Keratinocyte (primary cell): Measurements from ENCODE around the gene TTLL6. TPM values are rescaled to one million over a fixed set of nuclear protein-coding genes. Genes with fewer than 3 reads are reported as not detected.

Source experiments
- DNase-seq: peaks from one replicate; pipeline ENCODE4 v3.0.0-alpha.2; 2011; ENCODE audit warnings: low read depth, missing footprints, low spot score
- FAIRE-seq: peaks from 2 replicates; lab custom pipeline; 2011; peaks lifted over from hg19 to GRCh38; lab: Jason Lieb, UNC
- H2AFZ ChIP-seq: 2 replicates; pipeline ENCODE4 v1.6.0; 2012; ENCODE audit warnings: low read length, control low read depth, inconsistent platforms; ENCODE audit not compliant: control insufficient read depth
- H3K27ac ChIP-seq: 2 replicates; pipeline ENCODE4 v1.5.1; 2011; ENCODE audit warnings: low read length; ENCODE audit not compliant: control insufficient read depth, insufficient read depth
- H3K27me3 ChIP-seq: 3 replicates; pipeline ENCODE4 v1.6.0; 2011; ENCODE audit warnings: low read length; ENCODE audit not compliant: control insufficient read depth, insufficient read depth; ENCODE audit errors: extremely low read depth
- H3K36me3 ChIP-seq, 2 experiments: 2 replicates in 1 of 2; 3 replicates in 1 of 2; pipeline ENCODE4 v1.5.1; 2011; ENCODE audit warnings: low read length in 2 of 2, mild to moderate bottlenecking in 1 of 2; ENCODE audit not compliant: control insufficient read depth in 2 of 2, insufficient read depth in 2 of 2; ENCODE audit errors: extremely low read depth in 1 of 2
- H3K4me1 ChIP-seq: 3 replicates; pipeline ENCODE4 v1.5.1; 2011; ENCODE audit warnings: low read length; ENCODE audit not compliant: control insufficient read depth, insufficient read depth; ENCODE audit errors: extremely low read depth
- H3K4me2 ChIP-seq: 3 replicates; pipeline ENCODE4 v1.6.0; 2011; ENCODE audit warnings: low read depth, low read length; ENCODE audit not compliant: control insufficient read depth, insufficient read depth; ENCODE audit errors: extremely low read depth
- H3K4me3 ChIP-seq, 3 experiments: fragments of 200-600 bp in 1 of 3; sonication (generic) in 1 of 3; 2 replicates in 2 of 3; 3 replicates in 1 of 3; pipeline ENCODE4 v1.5.1; 2011 to 2016; ENCODE audit warnings: low read length in 3 of 3, mild to moderate bottlenecking in 3 of 3, control low read depth in 2 of 3, inconsistent platforms in 1 of 3, low read depth in 1 of 3, mixed read lengths in 1 of 3, mixed run types in 1 of 3, moderate library complexity in 1 of 3; ENCODE audit not compliant: control insufficient read depth in 2 of 3, insufficient read depth in 2 of 3; ENCODE audit errors: extremely low read depth in 1 of 3
- H3K79me2 ChIP-seq: 2 replicates; pipeline ENCODE4 v1.6.0; 2012; ENCODE audit warnings: low read length; ENCODE audit not compliant: control insufficient read depth, insufficient read depth
- H3K9ac ChIP-seq: 3 replicates; pipeline ENCODE4 v1.6.0; 2011; ENCODE audit warnings: low read length; ENCODE audit not compliant: control insufficient read depth, insufficient read depth; ENCODE audit errors: extremely low read depth
- H3K9me1 ChIP-seq: 3 replicates; pipeline ENCODE4 v1.6.0; 2011; ENCODE audit warnings: low read length; ENCODE audit not compliant: control insufficient read depth, insufficient read depth; ENCODE audit errors: extremely low read depth
- H3K9me3 ChIP-seq: 2 replicates; pipeline ENCODE4 v1.5.1; 2012; ENCODE audit warnings: low read depth, low read length; ENCODE audit not compliant: control insufficient read depth
- H4K20me1 ChIP-seq: 3 replicates; pipeline ENCODE4 v1.6.0; 2011; ENCODE audit warnings: low read length; ENCODE audit not compliant: control insufficient read depth, insufficient read depth; ENCODE audit errors: extremely low read depth
- CTCF ChIP-seq, 3 experiments: IDR thresholded peaks in 1 of 3; conservative IDR thresholded peaks in 1 of 3; optimal IDR thresholded peaks in 1 of 3; 2 replicates in 2 of 3; 3 replicates in 1 of 3; pipeline versions ENCODE3 to v1.5.1; 2011; ENCODE audit warnings: low read length in 3 of 3, mild to moderate bottlenecking in 3 of 3, moderate library complexity in 2 of 3, control low read depth in 1 of 3, inconsistent platforms in 1 of 3; ENCODE audit not compliant: insufficient read depth in 2 of 3; ENCODE audit errors: extremely low read depth in 1 of 3
- EZH2 ChIP-seq: IDR thresholded peaks from one replicate; pipeline ENCODE4 v1.6.1; 2012; ENCODE audit warnings: inconsistent platforms, mild to moderate bottlenecking, low read length, moderate library complexity
- dilution Hi-C: fragments of 300-500 bp; cut with MboI; formaldehyde crosslinking; loops from one replicate; pipeline ENCODE4 v1.7.0; 2020; ENCODE audit warnings: low sequenced_read_pairs; ENCODE audit not compliant: extremely low pct_ligation_motif_present
- polyA plus RNA-seq, 5 experiments: library from polyadenylated mRNA; depleted of rRNA in 3 of 5; stranded (reverse) in 3 of 5; stranded (forward) in 1 of 5; unstranded in 1 of 5; fragments of >200 nt; gene quantifications; 1 replicate in 1 of 5; 2 replicates in 3 of 5; 3 replicates in 1 of 5; pipeline versions ENCODE4 v1.2.1 to v1.2.3, GENCODE V29; 2011 to 2012; ENCODE audit warnings: missing spikeins in 2 of 5, low read depth in 1 of 5, low replicate concordance in 1 of 5

TTLL6 gene
- polyA plus RNA-seq, 1 donor (not counting 4 experiments of a cell fraction or from before 2014, with no cell fraction given): not detected

GRCh38 chr17:48724251-48725003 lies 92.6 kb downstream of the TTLL6 start:
- FAIRE-seq: peak; percentile 44
- H3K27me3 ChIP-seq: peaks cover 100% of the 10 kb centered on the region
- H3K4me1 ChIP-seq: peaks cover 4% of the 10 kb centered on the region
- dilution Hi-C loops: no loop called here
- no peaks in the 10 kb centered on the region for H3K9me1 ChIP-seq
- no peak for DNase-seq
- no peak overlapping the region for H3K27ac ChIP-seq
- peak; percentile 67 to 71 (median 67) for TF ChIP-seq CTCF (optimal IDR thresholded peaks at IDR 0.05 in 1 of 3, IDR thresholded peaks at IDR 0.05 in 1 of 3, conservative IDR thresholded peaks at IDR 0.05 in 1 of 3; ENCODE audit: extremely low read depth in 1 of 3, insufficient read depth in 2 of 3, low read length in 3 of 3)
- TF ChIP-seq EZH2: no peak
- H3K9ac ChIP-seq: no peak overlapping the region
- peaks cover 3% of the 10 kb centered on the region for H4K20me1 ChIP-seq
- no peak overlapping the region for H2AFZ ChIP-seq
- no peaks in the 10 kb centered on the region for H3K36me3 ChIP-seq
- no peaks in the 10 kb centered on the region for H3K79me2 ChIP-seq
- no peak overlapping the region for H3K4me2 ChIP-seq
- no peak overlapping the region for H3K4me3 ChIP-seq
- H3K9me3 ChIP-seq: no peaks in the 10 kb centered on the region

- dilution Hi-C loops: no loop called here
- Histone ChIP-seq H4K20me1 (peaks cover 4% of the 10 kb centered on the region), H2AFZ (no peak overlapping the region), H3K9me1 (no peaks in the 10 kb centered on the region), H3K9me3 (no peaks in the 10 kb centered on the region), H3K27me3 (peaks cover 100% of the 10 kb centered on the region), H3K79me2 (no peaks in the 10 kb centered on the region), H3K4me1 (peaks cover 4% of the 10 kb centered on the region), H3K9ac (no peak overlapping the region), H3K4me2 (peak overlapping the region; percentile 45), H3K27ac (no peak overlapping the region), H3K4me3 (no peak overlapping the region), H3K36me3 (no peaks in the 10 kb centered on the region)
- FAIRE-seq: no peak
- no peak for DNase-seq
- peak; percentile 69 for TF ChIP-seq EZH2
- no peak for TF ChIP-seq CTCF (optimal IDR thresholded peaks at IDR 0.05 in 1 of 3, IDR thresholded peaks at IDR 0.05 in 1 of 3, conservative IDR thresholded peaks at IDR 0.05 in 1 of 3; ENCODE audit: extremely low read depth in 1 of 3, insufficient read depth in 2 of 3, low read length in 3 of 3)
Observed at GRCh38 chr17:48723423-48724250, 93.4 kb downstream of the TTLL6 start.
